ENCODE data around the gene ZNF780B.
A peak's percentile ranks its signal among the peaks of the same experiment; 100 is the strongest.

ZNF780B gene

DNA sequence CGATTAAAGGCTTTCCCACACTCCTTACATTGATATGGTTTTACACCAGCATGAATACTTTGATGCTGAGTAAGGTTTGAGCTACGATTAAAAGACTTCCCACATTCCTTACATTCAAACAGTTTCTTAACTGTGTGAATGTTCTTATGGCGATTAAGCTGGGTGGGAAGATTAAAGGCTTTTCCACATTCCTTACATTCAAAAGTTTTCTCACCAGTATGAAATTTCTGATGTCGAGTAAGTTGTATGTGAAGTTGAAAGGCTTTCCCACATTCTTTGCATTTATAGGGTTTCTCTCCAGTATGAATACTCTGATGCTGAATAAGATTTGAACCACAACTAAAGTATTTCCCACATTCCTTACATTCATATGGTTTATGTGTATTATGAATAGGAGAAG, 20.0 kb downstream of the ZNF780B start:
- DNase-seq, result no peak

DNA sequence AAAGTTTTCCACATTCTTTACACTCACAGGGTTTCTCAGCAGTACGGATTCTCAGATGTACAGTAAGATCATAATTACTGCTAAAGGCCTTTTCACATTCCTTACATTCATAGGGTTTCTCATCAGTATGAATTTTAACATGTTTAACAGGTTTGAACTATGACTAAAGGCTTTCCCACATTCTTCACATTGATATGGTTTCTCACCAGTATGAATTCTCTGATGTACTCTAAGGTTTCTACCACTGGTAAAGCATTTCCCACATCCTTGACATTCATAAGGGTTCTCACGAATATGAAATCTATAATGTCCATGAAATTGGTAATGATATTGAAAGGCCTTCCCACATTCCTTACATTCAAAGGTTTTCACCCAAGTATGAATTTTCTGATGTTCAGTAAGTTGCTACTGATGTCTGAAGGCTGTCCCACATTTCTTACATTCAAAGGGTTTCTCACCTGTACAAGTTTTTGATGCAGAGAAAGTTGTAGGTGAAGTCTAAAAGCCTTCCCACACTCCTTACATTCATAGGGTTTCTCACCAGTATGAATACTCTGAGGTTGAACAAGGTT, 22.0 kb downstream of the ZNF780B start:
- no peak for DNase-seq

- no peak for DNase-seq
Observed at GRCh38 chr19:40026597-40026970, 29.4 kb downstream of the ZNF780B start.

DNA sequence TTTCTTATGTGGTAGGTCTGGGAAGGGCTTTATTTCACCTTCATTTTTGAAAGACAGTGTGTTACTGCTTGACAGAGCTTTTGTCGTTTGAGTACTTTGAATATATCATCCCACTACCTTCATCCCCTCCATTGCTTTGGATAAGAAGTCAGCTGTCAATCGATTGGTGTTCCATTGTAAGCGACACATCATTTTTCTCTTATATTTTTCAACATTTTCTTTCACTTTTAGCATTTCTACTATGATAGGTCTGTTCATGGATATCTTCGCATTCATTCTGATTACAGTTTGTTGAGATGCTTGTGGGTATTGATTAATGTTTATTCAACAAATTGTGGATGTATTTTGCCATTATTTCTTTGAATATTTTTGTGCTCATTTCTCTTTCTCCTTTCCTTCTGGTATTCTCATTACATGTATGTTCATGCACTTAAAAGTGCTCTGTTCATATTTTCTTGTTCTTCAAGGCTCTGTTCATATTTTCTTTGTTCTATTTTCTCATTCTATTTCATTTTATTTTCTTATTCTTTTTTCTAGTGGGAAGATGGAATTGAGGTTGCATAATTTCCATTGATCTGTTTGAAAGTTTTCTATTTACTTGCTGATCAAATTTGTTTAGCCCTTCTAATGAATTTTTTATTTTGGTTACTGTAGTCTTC, 30.0 kb downstream of the ZNF780B start:
- no peak for DNase-seq

DNA sequence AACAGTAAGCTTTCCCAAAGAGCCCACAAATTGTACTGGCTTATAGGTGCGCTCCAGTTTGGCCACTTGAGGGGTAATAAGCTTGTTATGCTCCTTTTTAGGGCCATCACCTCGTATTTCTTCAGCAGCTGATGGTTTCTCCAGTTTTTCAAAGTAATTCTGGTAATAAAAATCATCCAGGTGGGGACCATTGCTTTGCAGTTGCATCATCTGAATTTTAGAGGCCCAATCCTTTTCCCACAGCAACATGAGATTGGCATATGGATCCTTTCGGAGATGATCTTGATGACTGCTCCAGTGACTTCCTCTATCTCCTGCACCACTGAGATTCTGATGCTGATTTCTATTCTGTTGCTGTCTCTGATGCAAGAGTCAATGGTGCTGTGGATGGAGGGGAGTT, 32.1 kb downstream of the ZNF780B start:
- no peak for DNase-seq

DNA sequence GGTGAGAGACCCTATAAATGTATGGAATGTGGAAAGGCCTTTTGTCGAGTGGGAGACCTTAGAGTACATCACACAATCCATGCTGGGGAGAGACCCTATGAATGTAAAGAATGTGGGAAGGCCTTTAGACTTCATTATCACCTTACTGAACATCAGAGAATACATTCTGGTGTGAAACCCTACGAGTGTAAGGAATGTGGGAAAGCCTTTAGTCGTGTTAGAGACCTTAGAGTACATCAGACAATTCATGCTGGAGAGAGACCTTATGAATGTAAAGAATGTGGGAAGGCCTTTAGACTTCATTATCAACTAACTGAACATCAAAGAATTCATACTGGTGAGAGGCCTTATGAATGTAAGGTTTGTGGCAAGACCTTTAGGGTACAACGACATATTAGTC, 42.0 kb downstream of the ZNF780B start:
- DNase-seq, result no peak

- DNase-seq, result no peak
Observed at GRCh38 chr19:40009674-40010073, 46.4 kb downstream of the ZNF780B start.

- no peak for DNase-seq
Observed at GRCh38 chr19:40006273-40006691, 49.7 kb downstream of the ZNF780B start.

GRCh38 chr19:40005691-40006272, 50.2 kb downstream of the ZNF780B start:
- DNase-seq, result no peak

DNA sequence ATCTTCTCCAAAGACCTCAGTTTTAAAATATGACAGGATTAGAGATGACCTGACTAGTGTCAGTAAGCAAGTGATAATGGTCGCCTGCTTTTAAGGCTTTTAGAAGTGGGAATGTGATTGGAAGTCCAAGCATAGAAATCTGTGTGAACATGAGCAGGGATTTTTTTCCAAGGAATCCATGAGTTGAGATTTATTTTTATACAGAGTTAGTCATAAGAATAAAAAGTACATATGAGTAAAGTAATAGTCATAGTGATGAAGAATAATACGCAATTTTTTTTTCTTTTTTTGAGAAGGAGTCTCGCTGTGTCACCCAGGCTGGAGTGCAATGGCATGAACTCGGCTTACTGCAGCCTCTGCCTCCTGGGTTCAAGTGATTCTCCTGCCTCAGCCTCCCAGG, 57.5 kb downstream of the ZNF780B start:
- no peak for DNase-seq

DNA sequence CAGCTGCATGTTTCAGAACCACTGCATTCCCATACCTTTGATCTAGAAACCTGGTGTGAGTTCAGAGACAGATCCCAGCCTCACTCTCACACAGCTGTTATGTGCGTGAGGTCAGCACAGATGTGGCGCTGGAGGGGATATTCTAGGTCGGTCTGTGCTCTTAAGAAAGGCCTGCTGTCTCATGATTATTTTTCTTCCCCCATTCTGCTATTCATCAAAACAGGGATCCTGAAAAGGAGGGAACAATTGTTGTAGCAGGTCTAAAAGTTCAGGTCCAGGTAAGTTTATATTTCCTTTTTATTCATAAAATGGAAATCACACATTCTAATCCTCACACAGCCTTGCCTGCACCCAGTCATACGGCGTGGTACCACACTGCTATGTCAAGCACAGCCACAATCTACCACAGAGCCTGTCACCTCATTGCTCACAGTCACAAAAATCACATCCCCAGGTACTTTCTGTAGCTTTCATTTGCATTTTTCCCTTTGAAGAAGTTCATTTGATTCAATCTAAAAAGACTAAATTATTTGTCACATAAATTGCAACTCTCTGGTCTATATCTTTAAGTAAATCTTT, 58.3 kb downstream of the ZNF780B start:
- no peak for DNase-seq

DNA sequence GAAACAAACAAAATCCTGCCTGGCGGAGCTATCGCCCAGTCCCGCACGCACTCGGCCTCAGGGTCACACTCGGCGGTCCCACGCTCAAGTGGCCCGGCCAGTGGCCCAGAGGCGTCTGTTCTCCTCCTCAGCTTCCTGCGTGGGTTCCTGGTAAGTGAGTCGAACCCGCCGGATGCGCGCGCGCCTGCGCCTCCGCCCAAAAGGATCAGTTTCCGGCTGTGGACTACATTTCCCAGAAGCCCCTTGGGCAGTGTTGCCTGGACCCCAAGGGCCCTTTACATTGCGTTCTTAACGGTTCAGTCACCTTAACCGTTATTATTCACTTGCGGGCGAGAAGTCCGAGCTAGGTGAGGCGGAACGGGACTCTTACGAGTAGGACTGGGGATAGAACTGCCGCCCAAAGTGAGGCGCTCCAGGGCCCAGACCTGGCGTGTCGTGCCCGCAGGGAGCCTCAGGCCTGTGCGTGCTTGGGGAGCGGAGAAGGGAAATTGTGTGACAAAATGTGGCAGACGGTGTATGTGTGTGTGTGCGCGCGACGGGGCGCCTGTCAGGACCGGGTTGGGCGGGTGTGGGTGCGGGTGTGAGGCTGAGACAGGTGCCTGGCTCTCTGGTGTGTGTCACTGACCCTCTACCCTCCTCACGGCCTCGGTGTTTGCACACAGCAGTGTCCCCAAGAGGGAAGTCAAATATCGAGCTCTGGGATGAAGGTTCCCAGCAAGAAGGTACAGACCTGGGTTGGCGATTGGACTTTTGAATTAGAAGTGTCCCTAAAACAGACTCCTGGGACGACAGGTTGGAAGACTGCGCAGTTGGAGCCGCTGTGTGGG, 59.0 kb downstream of the ZNF780B start, which contains the start of gene ZNF546:
Gene ZNF546 (plus strand): TSS at position 250 of the 827 bp plus-strand sequence. CDS start 1,267 bp downstream, outside the sequence.
- peak; percentile 68 for DNase-seq

DNA sequence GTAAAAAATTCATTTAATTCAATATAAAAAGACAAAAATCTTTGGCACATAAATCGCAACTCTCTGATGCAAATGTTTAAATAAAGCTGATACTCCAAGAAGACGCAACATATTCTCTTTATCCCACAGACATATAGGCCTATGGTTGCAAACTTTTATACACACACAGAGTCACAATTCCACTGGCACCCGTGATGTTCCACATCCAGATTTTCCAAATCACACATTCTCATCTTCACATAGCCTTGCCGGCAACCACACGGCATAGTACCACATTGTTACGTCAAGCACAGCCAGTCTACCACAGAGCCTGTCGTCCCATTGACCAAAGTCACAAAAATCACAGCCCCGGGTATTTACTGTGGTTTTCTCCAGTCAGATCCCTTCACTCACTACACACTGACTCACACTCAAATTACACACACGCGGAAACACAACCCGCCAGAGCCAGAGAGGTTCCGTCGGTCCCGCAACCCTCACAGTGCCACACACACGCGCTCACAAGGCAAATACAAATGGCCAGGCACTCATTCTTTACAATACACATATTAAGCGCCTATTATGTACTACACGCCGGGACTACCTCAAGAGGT, 59.7 kb downstream of the ZNF780B start:
- no peak for DNase-seq

DNA sequence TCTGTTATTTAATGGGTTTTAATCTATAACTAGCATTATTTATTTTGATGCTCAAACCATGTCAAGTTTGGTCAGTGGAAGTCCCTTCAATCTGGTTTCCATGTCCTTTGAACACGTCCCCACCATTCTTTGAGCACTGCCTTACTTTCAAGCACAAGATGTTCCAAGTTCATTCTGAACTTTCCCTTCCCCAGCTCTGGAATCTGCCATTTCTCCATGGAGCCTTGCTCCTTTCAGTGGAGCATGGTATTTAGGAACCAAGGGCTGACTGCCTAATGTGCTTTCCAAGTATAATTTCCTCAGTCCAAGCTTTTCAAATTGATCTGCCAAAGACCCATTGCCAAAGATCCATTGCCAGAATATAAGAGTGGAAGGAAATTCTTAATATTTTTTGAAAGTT, 60.2 kb downstream of the ZNF780B start:
- no peak for DNase-seq

- DNase-seq, result no peak
Observed at GRCh38 chr19:39994361-39994760, 61.7 kb downstream of the ZNF780B start.

GRCh38 chr19:39993605-39994004, 62.4 kb downstream of the ZNF780B start:
- DNase-seq, result no peak

- no peak for DNase-seq
Observed at GRCh38 chr19:39987596-39987995, 68.4 kb downstream of the ZNF780B start.

- DNase-seq, result no peak
Observed at GRCh38 chr19:39987167-39987566, 68.9 kb downstream of the ZNF780B start.

DNA sequence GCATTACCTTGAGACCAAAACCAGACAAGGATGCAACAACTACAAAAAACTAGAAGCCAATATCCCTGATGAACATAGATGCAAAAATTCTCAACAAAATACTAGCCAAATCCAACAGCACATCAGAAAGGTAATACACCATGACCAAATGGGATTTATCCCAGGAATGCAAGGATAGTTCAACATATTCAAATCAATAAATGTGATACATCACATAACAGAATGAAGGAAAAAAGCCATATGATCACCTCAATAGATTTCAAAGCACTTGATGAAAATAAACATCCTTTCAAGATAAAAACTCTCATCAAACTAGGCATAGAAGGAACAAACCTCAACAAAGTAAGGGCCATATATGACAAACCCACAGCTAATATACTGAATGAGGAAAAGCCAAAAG, 69.4 kb downstream of the ZNF780B start:
- no peak for DNase-seq

DNA sequence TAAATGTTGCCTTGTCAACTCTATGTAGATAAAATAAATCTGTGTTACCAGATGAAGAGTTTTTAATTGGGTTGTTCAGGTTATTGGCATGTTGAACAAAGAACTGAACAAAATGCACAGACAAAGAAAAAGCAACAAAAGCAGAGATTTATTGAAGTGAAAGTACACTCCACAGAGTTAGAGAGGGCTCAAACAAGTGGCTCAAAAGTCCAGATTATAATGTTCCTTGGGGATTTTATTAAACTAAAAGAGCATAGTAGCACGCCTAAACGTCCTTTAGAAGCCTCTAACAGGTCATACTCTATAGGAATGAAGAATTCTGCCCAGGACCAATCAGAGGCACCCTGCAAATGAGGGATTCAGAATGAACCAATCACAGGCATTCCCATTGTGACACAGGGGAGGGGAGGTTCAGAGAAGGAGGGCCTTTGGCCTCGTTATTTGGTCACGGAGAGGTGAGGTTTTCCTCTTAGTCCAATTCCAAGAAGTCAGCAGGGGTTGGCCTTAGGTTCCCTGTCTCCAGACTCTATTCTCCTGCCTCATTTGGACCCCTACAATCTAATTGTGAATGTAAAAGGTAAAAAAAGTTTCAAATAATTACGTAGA, 72.2 kb downstream of the ZNF780B start:
- DNase-seq, result no peak

GRCh38 chr19:39982883-39983282, 73.1 kb downstream of the ZNF780B start:
- no peak for DNase-seq
